ENCODE data around the gene NEMF. TPM values are rescaled to one million over a fixed set of nuclear protein-coding genes. Genes with fewer than 3 reads are reported as not detected.
"Not testable (repeated sequence)": the region's sequence is repeated elsewhere in the genome, so short reads cannot be mapped to it uniquely, and the experiment has no call there.

The NEMF gene
- total RNA-seq, 1 donor from 2014 or later, result 72.9 TPM

DNA sequence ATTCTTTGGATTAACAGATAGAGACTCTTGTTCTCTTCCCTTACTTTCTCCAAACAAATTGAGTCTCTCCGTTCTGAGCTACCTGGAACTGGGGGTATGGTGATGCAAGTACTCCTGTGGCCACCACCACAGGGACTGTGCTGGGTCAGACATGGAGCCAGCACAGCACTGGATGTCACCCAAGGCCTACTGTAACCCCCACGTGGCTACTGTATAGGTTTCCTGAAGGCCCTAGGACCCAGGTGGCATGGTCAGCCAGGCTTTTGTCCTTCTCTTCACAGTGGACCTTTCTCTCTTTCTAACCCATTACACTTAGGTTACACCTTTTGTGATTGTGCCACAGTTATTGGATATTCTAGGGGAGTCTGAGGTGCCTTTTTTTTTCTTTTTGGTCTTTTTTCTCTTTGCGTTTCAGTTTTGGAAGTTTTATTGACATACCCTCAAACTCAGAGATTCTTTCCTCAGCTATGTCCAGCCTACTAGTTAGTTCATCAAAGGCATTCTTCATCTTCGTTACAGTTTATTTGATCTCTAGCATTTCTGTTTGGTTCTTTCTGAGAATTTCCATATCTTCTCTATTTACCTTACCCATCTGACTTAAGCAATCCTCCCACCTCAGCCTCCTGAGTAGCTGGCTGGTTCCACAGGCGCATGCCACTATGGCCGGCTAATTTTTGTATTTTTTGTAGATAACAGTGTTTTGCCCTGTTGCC, 90.6 kb downstream of the NEMF start:
- DNase-seq (ENCODE audit: low read depth), result no peak

DNA sequence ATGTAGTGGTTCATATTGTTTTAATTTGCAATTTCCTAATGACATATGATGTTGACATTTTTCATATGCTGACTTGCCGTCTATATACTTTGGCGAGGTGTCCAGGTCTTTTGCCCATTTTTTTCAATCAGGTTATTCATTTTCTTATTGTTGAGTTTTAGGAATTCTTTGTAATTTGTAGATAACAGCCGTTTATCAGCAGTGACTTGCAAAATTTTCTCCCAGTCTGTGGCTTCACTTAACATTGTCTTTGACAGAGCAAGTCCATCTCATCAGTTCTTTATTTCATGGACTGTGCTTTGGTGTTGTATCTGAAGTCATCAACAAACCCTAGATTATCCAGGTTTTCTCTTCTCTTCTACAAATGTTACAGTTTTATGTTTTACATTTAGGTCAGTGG, 97.2 kb downstream of the NEMF start:
- DNase-seq (ENCODE audit: low read depth), result no peak

DNA sequence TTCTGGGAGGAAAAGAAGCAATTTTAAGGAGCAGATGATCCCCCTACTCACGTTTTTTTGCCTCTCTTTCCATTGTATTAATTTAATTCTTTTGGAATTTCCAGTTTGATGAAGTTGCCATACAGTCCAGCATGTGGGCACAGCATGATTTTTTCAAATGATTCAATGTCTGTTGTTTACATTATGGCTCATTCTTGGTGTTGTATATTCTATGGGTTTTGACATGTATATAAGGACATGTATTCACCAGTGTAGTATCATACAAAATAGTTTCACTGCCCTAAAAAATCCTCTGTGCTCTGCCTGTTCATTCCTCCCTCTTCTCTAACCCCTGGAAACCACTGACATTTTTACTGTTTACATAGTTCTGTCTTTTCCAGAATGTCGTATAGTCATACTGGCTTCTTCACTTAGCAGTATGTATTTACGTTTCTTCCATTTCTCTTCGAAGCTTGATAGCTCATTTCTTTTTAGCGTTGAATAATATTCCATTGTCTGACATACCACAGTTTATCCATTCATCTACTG, 98.0 kb downstream of the NEMF start:
- no peak for DNase-seq (ENCODE audit: low read depth)

DNA sequence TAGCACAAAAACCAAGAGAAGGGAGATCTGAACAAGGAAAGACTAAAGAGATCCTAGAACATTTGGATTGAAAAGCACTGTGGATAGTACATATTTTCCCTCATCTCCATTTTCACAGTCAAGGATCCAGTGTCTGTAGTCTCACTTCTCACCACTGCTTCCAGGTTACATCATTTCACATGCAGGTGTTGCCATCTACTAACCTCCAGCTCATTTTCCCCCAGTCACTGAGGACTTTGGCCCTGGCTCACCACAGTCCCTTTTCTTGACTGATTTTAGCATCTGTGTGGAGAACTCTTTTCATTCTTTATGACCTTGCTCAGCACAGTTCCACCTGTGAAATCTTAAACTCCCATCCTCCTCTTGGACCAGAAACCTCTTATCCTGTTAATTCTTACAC, 106.1 kb downstream of the NEMF start:
- DNase-seq (ENCODE audit: low read depth), result not testable (repeated sequence)

DNA sequence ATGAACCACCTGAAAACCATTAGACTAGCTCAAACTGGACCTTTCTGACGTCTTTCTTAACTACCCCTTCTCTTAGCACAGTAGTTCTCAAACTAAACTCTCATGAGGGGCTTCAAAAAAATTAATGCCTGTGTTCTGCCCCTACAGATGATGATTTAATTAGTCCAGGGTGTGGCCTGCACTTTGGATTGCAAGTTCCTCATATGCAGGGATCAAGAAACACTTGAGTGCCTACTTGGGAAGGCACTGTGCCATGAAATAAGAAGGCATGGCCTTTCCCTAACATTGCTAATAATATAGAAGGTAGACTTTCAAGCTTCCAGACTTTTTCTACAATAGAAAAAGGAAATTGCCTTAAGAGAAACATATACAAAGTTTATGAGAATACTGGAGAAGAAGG, 107.4 kb downstream of the NEMF start:
- DNase-seq (ENCODE audit: low read depth), result no peak

DNA sequence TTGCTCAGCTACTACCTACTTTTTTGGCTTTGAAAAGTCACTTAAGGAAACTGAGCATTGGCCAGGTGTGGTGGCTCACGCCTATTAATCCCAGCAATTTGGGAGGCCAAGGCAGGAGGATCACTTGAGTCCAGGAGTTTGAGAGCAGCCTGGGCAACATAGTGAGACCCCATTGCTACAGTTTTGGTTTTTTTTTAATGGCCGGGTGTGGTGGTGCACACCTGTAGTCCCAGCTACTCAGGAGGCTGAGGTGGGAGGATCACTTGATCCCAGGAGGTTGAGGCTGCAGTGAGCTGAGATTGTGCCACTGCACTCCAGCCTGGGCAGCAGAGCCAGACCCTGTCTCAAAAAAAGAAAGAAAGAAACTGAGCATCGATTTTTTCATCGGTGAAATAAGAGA, 116.9 kb downstream of the NEMF start:
- not testable (repeated sequence) for DNase-seq (ENCODE audit: low read depth)

DNA sequence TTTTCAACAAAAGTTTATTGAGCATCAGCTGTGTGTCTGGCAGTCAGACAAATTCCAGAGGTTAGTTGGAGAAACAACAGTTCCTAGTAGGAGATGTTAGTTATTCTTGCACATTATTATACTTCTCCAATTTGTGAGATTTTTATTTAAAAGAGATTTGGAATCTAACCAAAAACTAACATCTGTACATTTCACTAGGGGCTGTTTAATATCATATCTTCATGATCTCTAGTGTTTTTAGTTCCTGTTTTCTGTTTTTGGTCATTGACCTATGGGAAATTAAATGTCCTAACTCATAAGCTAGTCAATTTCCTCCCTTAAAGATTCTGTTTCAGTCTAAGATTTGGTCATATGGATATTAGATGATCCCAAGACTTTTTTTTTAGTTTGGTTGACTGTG, 118.8 kb downstream of the NEMF start:
- DNase-seq (ENCODE audit: low read depth), result no peak

DNA sequence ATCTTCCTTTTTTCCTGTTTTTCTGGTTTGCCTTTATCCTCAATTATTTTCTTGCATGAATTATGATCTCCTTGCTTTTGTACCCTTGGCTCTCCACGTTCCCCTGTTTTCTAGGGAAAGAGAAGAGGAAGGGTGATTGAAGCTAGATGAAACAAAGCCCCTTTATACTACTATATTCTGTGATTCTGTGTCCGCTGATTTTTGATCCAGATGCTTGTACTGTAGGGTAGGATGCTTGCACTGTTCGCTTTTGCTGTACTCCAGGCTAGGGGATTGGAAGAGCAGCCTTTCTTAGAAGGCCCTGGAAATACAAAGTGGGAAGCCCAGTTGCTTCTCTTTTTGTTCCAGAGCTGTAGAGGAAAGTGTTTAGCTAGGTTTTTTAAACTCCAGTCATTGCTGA, 119.7 kb downstream of the NEMF start:
- no peak for DNase-seq (ENCODE audit: low read depth)

Other genes with a start within 250 kb of the NEMF start
- 120 and 143 TPM in 2 replicates for gene RPL36AL, start 232.2 kb downstream of the NEMF start, total RNA-seq
- 66.5 and 69.9 TPM in 2 replicates for gene MGAT2, start 232.0 kb downstream of the NEMF start, total RNA-seq
- 12.5 and 15.6 TPM in 2 replicates for gene DNAAF2, start 217.5 kb downstream of the NEMF start, total RNA-seq
- 1.0 and 1.7 TPM in 2 replicates for gene POLE2, start 164.6 kb downstream of the NEMF start, total RNA-seq
- 4.9 and 6.1 TPM in 2 replicates for gene KLHDC1, start 159.7 kb downstream of the NEMF start, total RNA-seq
- 96.8 and 101 TPM in 2 replicates for gene KLHDC2, start 84.6 kb downstream of the NEMF start, total RNA-seq
- 43.4 and 50.9 TPM in 2 replicates for gene ARF6, start 40.3 kb upstream of the NEMF start, total RNA-seq